Activated T-helper 1 cell treated with anti-CD3 and anti-CD28 coated beads, Interleukin-12 subunit alpha, Interleukin-12 subunit beta, Interleukin-2, Interleukin-4 antibody, amounts not matched to agents 30 ng/mL and 10 ng/mL and 1 ng/mL, durations not matched to agents 14 hours and 24 hours and 36 hours (primary cell): Measurements from ENCODE around the gene TMEM86A. TPM values are rescaled to one million over a fixed set of nuclear protein-coding genes. Genes with fewer than 3 reads are reported as not detected.
"Not testable (repeated sequence)": the region's sequence is repeated elsewhere in the genome, so short reads cannot be mapped to it uniquely, and the experiment has no call there.

Source experiments
- DNase-seq: peaks from one replicate; pipeline ENCODE4 v3.0.0; 2021; ENCODE audit warnings: low spot score
- H3K27ac Mint-ChIP-seq: one replicate; pipeline ENCODE4 v1.8.0; 2021; ENCODE audit warnings: mild to moderate bottlenecking, mixed read lengths
- H3K27me3 Mint-ChIP-seq: one replicate; pipeline ENCODE4 v1.8.0; 2022; ENCODE audit warnings: mild to moderate bottlenecking, moderate library complexity, mixed read lengths; ENCODE audit not compliant: insufficient read depth
- H3K36me3 Mint-ChIP-seq: one replicate; pipeline ENCODE4 v1.8.0; 2021; ENCODE audit warnings: low read depth, mixed read lengths
- H3K4me1 Mint-ChIP-seq: one replicate; pipeline ENCODE4 v1.8.0; 2021; ENCODE audit warnings: low read depth, mixed read lengths
- H3K4me3 Mint-ChIP-seq: one replicate; pipeline ENCODE4 v1.8.0; 2021; ENCODE audit warnings: mild to moderate bottlenecking, moderate library complexity, mixed read lengths
- H3K9me3 Mint-ChIP-seq: one replicate; pipeline ENCODE4 v1.8.0; 2021; ENCODE audit warnings: mixed read lengths
- intact Hi-C: fragments of 100-400 bp; cut with micrococcal nuclease; formaldehyde crosslinking; loops from one replicate; pipeline ENCODE4 v1.15.1; 2024
- total RNA-seq: library from RNA; stranded (reverse); gene quantifications from 2 replicates; pipeline ENCODE4 v1.2.3, GENCODE V29; 2022

Gene TMEM86A
- total RNA-seq = 0.52 and 0.93 TPM in 2 replicates

DNA sequence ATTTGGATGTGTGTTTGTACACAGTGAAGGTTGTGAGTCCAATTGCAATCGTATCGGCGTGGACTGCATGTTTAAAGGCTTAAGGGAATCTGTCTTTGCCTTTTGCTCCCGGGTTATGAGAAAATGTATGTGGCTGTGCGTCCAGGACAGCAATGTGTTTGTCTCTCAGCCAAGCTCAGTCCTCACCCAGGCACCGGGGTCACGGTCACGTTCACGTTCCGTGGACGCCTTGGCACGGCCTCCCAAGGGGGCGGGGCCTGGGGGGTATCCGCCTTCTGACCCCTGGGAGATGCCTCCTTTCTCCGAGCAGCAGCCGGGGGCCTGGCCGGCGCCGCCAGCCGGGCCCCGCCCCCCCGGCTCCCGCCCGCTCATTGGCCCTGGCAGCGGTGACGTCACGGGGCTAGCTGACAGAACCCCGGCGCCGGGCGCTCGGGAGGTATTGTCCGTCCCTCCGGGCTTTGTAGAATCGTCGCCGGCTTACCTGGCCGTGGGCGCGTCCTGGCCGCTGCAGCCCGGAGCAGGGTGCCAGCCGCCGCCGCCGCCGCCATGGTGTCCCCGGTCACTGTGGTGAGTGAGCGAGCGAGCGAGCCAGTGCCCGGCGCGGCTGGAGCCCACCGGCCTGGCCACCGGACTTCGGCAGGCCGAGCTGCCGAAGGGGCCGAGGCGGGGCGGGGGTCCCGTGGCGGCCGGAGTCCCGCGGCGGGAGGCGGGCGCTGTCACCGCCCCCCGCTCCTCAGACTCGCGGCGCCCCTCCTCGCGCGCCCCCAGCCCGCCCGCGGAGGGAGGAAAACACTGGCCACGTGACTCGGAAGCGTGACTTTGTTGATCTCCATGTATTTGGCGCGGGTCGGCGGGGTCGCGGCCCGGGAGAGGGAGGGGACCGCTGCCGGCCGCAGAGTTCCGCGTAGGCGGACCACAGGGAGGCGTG, at the start of gene TMEM86A:
TMEM86A (plus strand) TSS at position 439 of the 928 bp plus-strand sequence; CDS start at position 547, 108 bp downstream.
- Mint-ChIP-seq H3K4me1 (peaks cover 25% of the 10 kb centered on the region), H3K27me3 (peaks cover 22% of the 10 kb centered on the region), H3K36me3 (no peaks in the 10 kb centered on the region), H3K9me3 (no peaks in the 10 kb centered on the region), H3K4me3 (peak within 1 kb of the TSS; percentile 83), H3K27ac (peak within 1 kb of the TSS; percentile 65)
- DNase-seq = peak; percentile 89
- intact Hi-C loops = loop anchor here (1.0 to 2.0 kb wide), 6 partner anchors 23 to 686 kb away; partner anchors contain the start of genes GTF2H1, HPS5, SERGEF and SPTY2D1

DNA sequence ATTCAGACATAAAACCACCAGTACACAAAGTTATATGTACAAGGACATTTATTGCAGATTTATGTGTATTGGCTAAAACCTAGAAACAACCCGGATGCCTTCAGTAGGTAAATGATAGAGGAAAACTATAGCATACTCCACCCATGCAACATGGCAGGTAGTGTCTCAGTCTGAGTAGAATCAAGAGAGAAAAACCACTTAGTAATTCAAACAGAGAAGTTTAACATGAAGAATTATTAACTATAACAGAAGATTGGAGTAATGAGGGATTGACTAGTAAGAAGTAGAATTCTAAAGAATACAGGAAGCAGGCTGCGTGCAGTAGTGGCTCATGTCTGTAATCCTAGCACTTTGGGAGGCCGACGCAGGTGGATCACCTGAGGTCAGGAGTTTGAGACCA, 48.2 kb upstream of the TMEM86A start:
- no peak overlapping the region for H3K27ac Mint-ChIP-seq

GRCh38 chr11:18650859-18651557, 47.6 kb upstream of the TMEM86A start:
- Mint-ChIP-seq H3K4me1 (peaks cover 13% of the 10 kb centered on the region), H3K9me3 (no peaks in the 10 kb centered on the region), H3K27me3 (no peaks in the 10 kb centered on the region), H3K27ac (no peak overlapping the region), H3K36me3 (no peaks in the 10 kb centered on the region), H3K4me3 (no peak overlapping the region)
- peak; percentile 47 for DNase-seq
- intact Hi-C loops = loop anchor here (1.0 to 5.0 kb wide), 5 partner anchors 17 to 408 kb away; partner anchors contain the start of genes SPTY2D1 and TSG101

More for the DNA sequence above, 48.2 kb upstream of the TMEM86A start:
- peaks cover 13% of the 10 kb centered on the region for H3K4me1 Mint-ChIP-seq
- H3K36me3 Mint-ChIP-seq = no peaks in the 10 kb centered on the region
- no peak overlapping the region for H3K4me3 Mint-ChIP-seq
- intact Hi-C loops = loop anchor here (2.0 to 5.0 kb wide), 2 partner anchors 123 to 408 kb away; partner anchors contain the start of gene TSG101
- H3K27me3 Mint-ChIP-seq = no peaks in the 10 kb centered on the region
- DNase-seq = no peak
- H3K9me3 Mint-ChIP-seq = no peaks in the 10 kb centered on the region

GRCh38 chr11:18657673-18658072, 40.9 kb upstream of the TMEM86A start:
- intact Hi-C loops = no loop called here
- Mint-ChIP-seq H3K27me3 (peaks cover 10% of the 10 kb centered on the region), H3K27ac (no peak overlapping the region)

GRCh38 chr11:18665353-18665872, 33.2 kb upstream of the TMEM86A start:
- H3K36me3 Mint-ChIP-seq, intact Hi-C loops, DNase-seq, H3K9me3 Mint-ChIP-seq: not testable (repeated sequence)
- Mint-ChIP-seq H3K27ac (peak overlapping the region; percentile 62), H3K4me1 (peaks cover 21% of the 10 kb centered on the region), H3K4me3 (peak overlapping the region; percentile 49), H3K27me3 (peaks cover 12% of the 10 kb centered on the region)

More at GRCh38 chr11:18657673-18658072, 40.9 kb upstream of the TMEM86A start:
- Mint-ChIP-seq H3K4me1 (no peaks in the 10 kb centered on the region), H3K9me3 (peaks cover 5% of the 10 kb centered on the region), H3K36me3 (peaks cover 4% of the 10 kb centered on the region), H3K4me3 (no peak overlapping the region)
- DNase-seq = no peak

DNA sequence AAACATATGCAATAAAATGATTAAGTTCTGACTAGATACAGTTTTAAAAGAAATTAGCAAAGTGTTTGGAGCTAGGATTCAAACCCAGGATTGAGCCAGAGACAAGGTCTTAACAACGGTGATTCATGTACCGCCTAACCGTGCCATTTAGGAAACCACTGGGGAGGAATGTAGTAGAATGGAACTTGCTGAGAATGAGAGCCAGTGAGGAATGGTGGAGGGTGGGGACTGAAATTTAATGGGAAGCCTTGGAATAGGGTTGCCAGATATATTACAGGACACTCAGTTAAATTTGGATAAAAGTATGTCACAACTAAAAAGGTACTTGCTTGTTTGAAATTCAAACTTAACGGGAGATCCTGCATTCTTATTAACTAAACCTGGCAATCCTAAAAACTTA, 30.4 kb upstream of the TMEM86A start:
- H3K36me3 Mint-ChIP-seq = no peaks in the 10 kb centered on the region
- no peaks in the 10 kb centered on the region for H3K9me3 Mint-ChIP-seq
- H3K27me3 Mint-ChIP-seq = peaks cover 7% of the 10 kb centered on the region
- intact Hi-C loops = no loop called here
- DNase-seq = no peak
- H3K27ac Mint-ChIP-seq = peak overlapping the region; percentile 3
- H3K4me3 Mint-ChIP-seq = no peak overlapping the region
- peaks cover 31% of the 10 kb centered on the region for H3K4me1 Mint-ChIP-seq

DNA sequence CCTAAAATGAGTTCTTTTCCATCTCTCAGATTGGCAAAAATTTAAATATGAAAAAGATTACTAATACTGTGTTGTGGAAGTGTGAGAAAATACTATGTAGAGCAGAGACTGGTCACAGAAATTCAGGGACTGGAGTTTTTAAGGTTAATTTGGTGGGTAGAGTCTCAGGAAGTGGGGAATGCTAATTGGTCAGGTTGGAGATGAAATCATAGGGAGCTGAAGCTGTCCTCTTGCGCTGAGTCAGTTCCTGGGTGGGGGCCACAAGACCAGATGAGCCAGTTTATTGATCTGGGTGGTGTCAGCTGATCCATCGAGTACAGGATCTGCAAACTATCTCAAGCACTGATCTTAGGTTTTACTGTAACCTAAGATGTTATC, 29.4 kb upstream of the TMEM86A start:
- peaks cover 7% of the 10 kb centered on the region for H3K27me3 Mint-ChIP-seq
- no peaks in the 10 kb centered on the region for H3K36me3 Mint-ChIP-seq
- no peak for DNase-seq
- H3K4me3 Mint-ChIP-seq = no peak overlapping the region
- peaks cover 31% of the 10 kb centered on the region for H3K4me1 Mint-ChIP-seq
- intact Hi-C loops = no loop called here
- H3K27ac Mint-ChIP-seq = no peak overlapping the region
- H3K9me3 Mint-ChIP-seq = no peaks in the 10 kb centered on the region

- Mint-ChIP-seq H3K36me3 (no peaks in the 10 kb centered on the region), H3K4me3 (no peak overlapping the region), H3K27me3 (peaks cover 7% of the 10 kb centered on the region), H3K9me3 (no peaks in the 10 kb centered on the region), H3K27ac (no peak overlapping the region), H3K4me1 (peaks cover 31% of the 10 kb centered on the region)
- intact Hi-C loops = loop anchor here (5.0 kb wide), 1 partner anchor 52 kb away; no protein-coding TSS in a partner anchor
- DNase-seq = no peak
These were observed 28.9 kb upstream of the TMEM86A start for GRCh38 chr11:18669711-18670110.

DNA sequence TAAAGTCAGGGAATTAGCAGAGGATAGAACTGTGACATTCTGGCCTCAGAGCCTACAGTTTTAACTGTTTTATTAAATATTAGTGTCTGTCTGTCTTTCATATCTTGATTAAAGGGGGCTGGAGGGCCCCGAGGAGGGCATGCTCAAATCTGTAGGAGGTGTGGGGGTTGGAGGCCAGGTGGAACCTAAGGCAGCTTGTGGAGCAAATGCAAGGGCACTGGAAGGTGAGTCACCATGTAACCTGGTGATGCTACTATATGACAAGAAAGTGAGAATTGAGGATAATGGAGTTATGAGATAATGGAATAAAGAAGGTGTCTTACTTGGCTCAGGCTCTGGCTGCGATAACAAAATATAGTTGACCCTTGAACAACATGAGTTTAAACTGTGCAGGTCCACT, 27.3 kb upstream of the TMEM86A start:
- Mint-ChIP-seq H3K4me3 (no peak overlapping the region), H3K27ac (peak overlapping the region; percentile 15), H3K36me3 (no peaks in the 10 kb centered on the region), H3K9me3 (no peaks in the 10 kb centered on the region), H3K4me1 (peaks cover 22% of the 10 kb centered on the region), H3K27me3 (peaks cover 3% of the 10 kb centered on the region)
- no peak for DNase-seq
- intact Hi-C loops = loop anchor here (5.0 kb wide), 1 partner anchor 54 kb away; no protein-coding TSS in a partner anchor

DNA sequence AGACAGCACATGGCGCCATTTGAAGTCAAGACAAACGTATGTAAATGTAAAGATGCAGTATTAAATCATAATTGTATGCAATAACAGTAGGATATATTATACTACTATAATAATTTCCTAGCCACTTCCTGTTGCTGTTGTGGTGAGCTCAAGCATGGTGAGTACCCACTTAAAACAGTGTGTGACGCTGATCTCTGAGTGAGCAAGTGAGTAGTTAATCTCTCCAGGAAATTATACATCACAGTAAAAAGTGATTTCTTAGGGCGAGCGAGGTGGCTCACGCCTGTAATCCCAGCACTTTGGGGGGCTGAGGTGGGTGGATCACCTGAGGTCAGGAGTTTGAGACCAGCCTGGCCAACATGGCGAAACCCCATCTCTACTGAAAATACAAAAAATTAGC, 26.4 kb upstream of the TMEM86A start:
- H3K4me3 Mint-ChIP-seq, H3K36me3 Mint-ChIP-seq, H3K27me3 Mint-ChIP-seq, H3K9me3 Mint-ChIP-seq: not testable (repeated sequence)
- intact Hi-C loops = loop anchor here (1.0 to 5.0 kb wide), 3 partner anchors 38 to 55 kb away; partner anchors contain the start of gene SPTY2D1
- peak overlapping the region; percentile 56 for H3K27ac Mint-ChIP-seq
- peak; percentile 11 for DNase-seq
- peaks cover 22% of the 10 kb centered on the region for H3K4me1 Mint-ChIP-seq

DNA sequence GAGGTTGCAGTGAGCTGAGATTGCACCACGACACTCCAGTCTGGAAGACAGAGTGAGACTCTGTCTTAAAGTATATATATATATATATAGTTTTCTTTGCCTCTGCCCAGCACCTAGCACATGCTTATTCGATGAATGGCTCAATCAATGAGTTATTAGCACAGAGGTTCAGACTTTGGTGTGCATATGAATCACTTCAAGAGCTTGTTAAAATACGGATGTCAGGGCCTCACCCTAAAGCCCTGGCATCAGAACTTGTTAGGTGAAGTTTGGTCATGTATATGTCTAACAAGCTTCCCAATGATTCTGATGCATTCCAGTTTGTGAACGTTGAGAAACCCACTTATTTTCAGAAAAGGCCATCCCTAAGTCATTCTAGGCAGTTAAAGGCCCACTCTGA, 21.8 kb upstream of the TMEM86A start:
- no peak overlapping the region for H3K4me3 Mint-ChIP-seq
- no peaks in the 10 kb centered on the region for H3K36me3 Mint-ChIP-seq
- H3K27ac Mint-ChIP-seq = no peak overlapping the region
- no peaks in the 10 kb centered on the region for H3K9me3 Mint-ChIP-seq
- H3K27me3 Mint-ChIP-seq = no peaks in the 10 kb centered on the region
- intact Hi-C loops = no loop called here
- H3K4me1 Mint-ChIP-seq = peaks cover 12% of the 10 kb centered on the region
- DNase-seq = no peak

DNA sequence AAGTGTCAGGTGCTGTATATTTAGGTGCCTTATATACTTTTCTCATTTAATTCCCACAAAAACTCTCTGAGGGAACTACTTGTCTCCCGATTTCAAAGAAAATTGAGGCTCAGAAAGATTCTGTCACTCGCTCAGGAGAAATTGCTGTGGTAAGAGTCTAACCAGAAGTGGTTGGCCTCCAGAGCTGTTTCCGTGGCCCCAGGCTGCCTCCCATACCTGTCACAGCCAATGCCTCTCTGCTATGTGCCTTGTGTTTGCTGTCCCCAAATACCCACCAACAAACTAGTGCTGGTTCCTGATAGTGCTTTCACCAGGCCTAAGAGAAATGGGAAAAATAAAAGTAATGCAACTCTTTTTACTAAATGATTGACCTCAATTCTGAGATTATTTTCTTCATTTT, 21.0 kb upstream of the TMEM86A start:
- no peaks in the 10 kb centered on the region for H3K36me3 Mint-ChIP-seq
- intact Hi-C loops = no loop called here

More for the DNA sequence above, 21.0 kb upstream of the TMEM86A start:
- no peaks in the 10 kb centered on the region for H3K27me3 Mint-ChIP-seq
- H3K9me3 Mint-ChIP-seq = no peaks in the 10 kb centered on the region
- DNase-seq = no peak
- no peak overlapping the region for H3K4me3 Mint-ChIP-seq
- H3K27ac Mint-ChIP-seq = no peak overlapping the region
- peaks cover 7% of the 10 kb centered on the region for H3K4me1 Mint-ChIP-seq
